ENCODE data around the gene MST1. TPM values are rescaled to one million over a fixed set of nuclear protein-coding genes. Genes with fewer than 3 reads are reported as not detected.

MST1 gene
- total and polyA plus RNA-seq, 2 of the 8 experiments (the other 6 are each of a cell fraction or from before 2014, with no cell fraction given) = 6.2 to 9.5 TPM

DNA sequence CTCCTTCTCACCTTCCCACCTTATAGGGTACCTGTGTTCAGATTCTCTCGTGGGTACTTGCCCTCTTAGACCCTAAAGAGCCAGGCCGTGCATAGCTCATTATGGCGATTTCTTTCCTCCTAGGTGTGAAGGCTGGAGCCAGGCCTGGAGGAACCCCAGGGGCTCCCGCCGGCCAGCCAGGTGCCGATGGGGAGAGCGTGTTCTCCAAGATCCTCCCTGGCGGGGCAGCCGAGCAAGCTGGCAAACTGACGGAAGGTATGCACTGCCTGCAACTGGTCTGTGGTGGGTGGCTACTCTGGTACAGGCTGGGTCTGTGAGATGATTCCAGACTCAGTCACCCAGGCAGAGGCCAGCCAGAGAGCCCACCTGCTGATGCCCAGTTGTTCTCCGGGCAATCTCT is 25.0 kb downstream of the MST1 start:
- POLR2A ChIA-PET (ENCODE audit: partially characterized antibody) = interaction anchor here (1.6 kb wide), 1 partner anchor 9 kb away, joined by 5 read pairs; no protein-coding TSS in a partner anchor
- 92% methylated on average over 10 of the region's 11 CpGs; no CpG with 5 or more reads in 1 of the 2 experiments for WGBS, 2 experiments (ENCODE audit: extremely low coverage in 1 of 2, insufficient coverage in 1 of 2, insufficient read length in 1 of 2, insufficient replicate concordance in 2 of 2, low coverage in 1 of 2, low lambda C conversion rate in 2 of 2, missing lambda C conversion rate in 1 of 2)
- no peak overlapping the region for H3K4ac ChIP-seq (replicated peaks; ENCODE audit: insufficient read length, low read depth, low read length)
- no peak overlapping the region for H3K56ac ChIP-seq (replicated peaks; ENCODE audit: insufficient read length, low read depth, low read length)
- H3K79me2 ChIP-seq (ENCODE audit: control insufficient read depth in 1 of 2, insufficient read depth in 2 of 2, low read length in 2 of 2) = no peaks in the 10 kb centered on the region
- no peaks in the 10 kb centered on the region for H3K27me3 ChIP-seq (replicated peaks in 1 of 4; ENCODE audit: control insufficient read depth in 3 of 4, extremely low read depth in 1 of 4, insufficient read depth in 3 of 4, low read length in 3 of 4)
- H3K23me2 ChIP-seq (ENCODE audit: low read depth, low read length) = no peaks in the 10 kb centered on the region
- no peak overlapping the region for H2BK15ac ChIP-seq (ENCODE audit: low read length)
- no peaks in the 10 kb centered on the region for H3K36me3 ChIP-seq (ENCODE audit: control insufficient read depth in 2 of 4, insufficient read depth in 4 of 4, low read length in 3 of 4)
- no peaks in the 10 kb centered on the region; the same call in 1 of the 2 replicates for H3K79me1 ChIP-seq (ENCODE audit: low read depth, low read length)
- H3K9me3 ChIP-seq (ENCODE audit: insufficient read depth in 2 of 2, low read depth in 1 of 2, low read length in 1 of 2) = no peaks in the 10 kb centered on the region
- no peak overlapping the region for H3K4me2 ChIP-seq (ENCODE audit: insufficient read depth in 1 of 2, low read depth in 2 of 2, low read length in 2 of 2)
- H4K91ac ChIP-seq (replicated peaks; ENCODE audit: insufficient read length, low read length) = no peak overlapping the region
- H3K27ac ChIP-seq (ENCODE audit: low read depth, low read length) = no peak overlapping the region
- no peak overlapping the region; the same call in 1 of the 2 replicates for H4K8ac ChIP-seq (ENCODE audit: extremely low read depth, insufficient read depth, low read length)
- H3K14ac ChIP-seq (ENCODE audit: insufficient read length) = no peak overlapping the region
- no peak overlapping the region for H3K23ac ChIP-seq (ENCODE audit: insufficient read length)
- no peak overlapping the region for H2BK20ac ChIP-seq (ENCODE audit: low read length)
- H2BK120ac ChIP-seq (replicated peaks; ENCODE audit: low read depth, low read length) = no peak overlapping the region
- H2BK5ac ChIP-seq (ENCODE audit: low read depth, low read length) = no peak overlapping the region
- no peak overlapping the region for H2AK5ac ChIP-seq (ENCODE audit: low read depth, low read length)
- no peak overlapping the region for H3K4me3 ChIP-seq (ENCODE audit: extremely low read depth in 1 of 4, insufficient read depth in 2 of 4, low read depth in 3 of 4, low read length in 4 of 4)
- no peak for FAIRE-seq
- H3K4me1 ChIP-seq (replicated peaks in 1 of 4; ENCODE audit: control insufficient read depth in 3 of 4, insufficient read depth in 4 of 4, low read length in 3 of 4) = peaks cover 0 to 8% (median under 1%) of the 10 kb centered on the region in 4 experiments; a peak in 1 of 7 replicates
- H2BK12ac ChIP-seq (ENCODE audit: low read depth, low read length) = no peak overlapping the region
- no peak overlapping the region for H2AFZ ChIP-seq (ENCODE audit: low read length)
- no peak overlapping the region for H4K5ac ChIP-seq (ENCODE audit: insufficient read length, low read depth, low read length)
- CTCF ChIA-PET (ENCODE audit: partially characterized antibody) = interaction anchor here (0.6 to 3.9 kb wide), 7 partner anchors 8 to 127 kb away, joined by 3 to 21 read pairs (median 4); no protein-coding TSS in a partner anchor
- no peaks in the 10 kb centered on the region for H4K20me1 ChIP-seq (replicated peaks in 1 of 2; ENCODE audit: control insufficient read depth in 1 of 2, insufficient read depth in 2 of 2, low read length in 2 of 2)
- no peak overlapping the region for H3K9ac ChIP-seq (replicated peaks in 1 of 4; ENCODE audit: extremely low read depth in 1 of 4, low read depth in 3 of 4, low read length in 3 of 4)
- DNase-seq (ENCODE audit: low read depth in 1 of 2, low spot score in 2 of 2) = no peak
- no peak overlapping the region for H3K18ac ChIP-seq (ENCODE audit: extremely low read depth, low read length)
- no peak for TF ChIP-seq TEAD4 (IDR thresholded peaks at IDR 0.05; ENCODE audit: low read depth, low read length)
- no peak for TF ChIP-seq NANOG (IDR thresholded peaks at IDR 0.05; ENCODE audit: insufficient read depth, low read depth, low read length, poor library complexity, severe bottlenecking)
- no peak for TF ChIP-seq PHF8 (conservative IDR thresholded peaks at IDR 0.05; ENCODE audit: low read depth, low read length)
- no peak for TF ChIP-seq ZNF274 (IDR thresholded peaks at IDR 0.05; ENCODE audit: borderline replicate concordance, extremely low read depth, low read length)
- TF ChIP-seq SP2 (IDR thresholded peaks at IDR 0.05; ENCODE audit: low read length) = no peak
- no peak for TF ChIP-seq TCF12 (IDR thresholded peaks at IDR 0.05; ENCODE audit: low read depth, low read length)
- no peak for TF ChIP-seq TBP (IDR thresholded peaks at IDR 0.05; ENCODE audit: low read depth, low read length)
- TF ChIP-seq KDM1A (IDR thresholded peaks at IDR 0.05; ENCODE audit: borderline replicate concordance, low read length) = no peak
- TF ChIP-seq TAF7 (optimal IDR thresholded peaks at IDR 0.05; ENCODE audit: borderline replicate concordance, low read depth, low read length) = no peak
